Neural cell (in vitro differentiated cells): Measurements from ENCODE around the gene MAPK9.

Experiments
- CTCF ChIP-seq: fragments of 450-650 bp; IDR thresholded peaks from 2 replicates; pipeline ENCODE4 v1.5.1; 2014; ENCODE audit warnings: antibody characterized with exemption, mild to moderate bottlenecking, moderate library complexity; ENCODE audit not compliant: poor library complexity, severe bottlenecking
- EZH2 ChIP-seq: fragments of 200-600, 300-800 bp; shearing (Covaris generic), sonication (generic); IDR thresholded peaks from 2 replicates; pipeline ENCODE4 v1.6.1; 2014; ENCODE audit warnings: antibody characterized with exemption, low read length, borderline replicate concordance, mild to moderate bottlenecking; ENCODE audit not compliant: insufficient read depth, poor library complexity, severe bottlenecking

GRCh38 chr5:180330810-180331646 is 39.1 kb upstream of the MAPK9 start:
- TF ChIP-seq CTCF (no peak), EZH2 (no peak)
